HG02852 (cell line): ENCODE results near the gene CHI3L2.

Experiments used
- ATAC-seq: cut with Tn5 transposase; IDR thresholded peaks from one replicate; pipeline ENCODE4 v1.9.1; 2021; ENCODE audit warnings: mild to moderate bottlenecking, moderate library complexity; ENCODE audit not compliant: unreplicated experiment

The CHI3L2 gene

GRCh38 chr1:111290104-111290503 is 62.6 kb downstream of the CHI3L2 start:
- no peak for ATAC-seq

GRCh38 chr1:111290630-111291029 is 63.1 kb downstream of the CHI3L2 start, which contains the start of gene CHIA:
CHIA (plus strand) TSS chr1:111290851; CDS start chr1:111310468, 19,617 bp downstream.
- ATAC-seq = no peak
